ENCODE data around the gene KRT77.

KRT77 gene

DNA sequence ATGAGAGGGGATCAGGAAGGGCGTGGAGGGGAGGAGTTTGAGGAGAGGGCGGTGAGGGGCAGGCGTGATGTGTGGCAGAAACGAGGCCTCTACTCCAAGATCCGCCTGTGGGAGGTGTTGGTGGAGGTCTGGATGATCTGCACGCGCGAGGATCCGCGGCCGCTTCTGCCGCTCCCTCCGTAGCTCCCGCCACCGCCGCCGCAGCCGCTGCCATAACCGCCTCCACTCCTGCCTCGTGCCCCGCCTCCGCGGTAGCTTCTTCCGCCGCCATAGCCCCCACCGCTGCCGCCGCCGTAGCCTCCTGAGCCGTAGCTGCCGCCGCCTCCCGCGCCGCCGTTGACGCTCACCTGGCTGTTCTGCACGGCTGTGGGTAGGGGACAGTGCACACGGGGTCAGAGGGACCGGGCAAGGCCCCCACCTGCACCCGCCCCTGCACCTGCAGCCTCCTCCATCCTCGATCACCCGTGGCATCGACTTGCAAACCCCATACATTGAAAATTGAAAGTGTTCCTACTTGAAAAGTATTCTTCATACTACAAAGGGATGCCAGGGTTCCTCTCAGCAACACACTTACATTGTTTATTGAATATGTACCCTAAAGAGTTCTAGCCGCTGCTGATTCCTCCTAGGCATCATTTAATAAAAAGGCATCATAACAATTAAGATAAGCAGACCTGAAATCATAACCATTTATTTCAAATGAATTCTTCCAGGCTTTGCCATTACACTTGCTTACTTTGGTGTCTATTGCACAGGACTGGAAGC, 12.1 kb downstream of the KRT77 start:
- DNase-seq = peak in 1 of 2 experiments; percentile 14

DNA sequence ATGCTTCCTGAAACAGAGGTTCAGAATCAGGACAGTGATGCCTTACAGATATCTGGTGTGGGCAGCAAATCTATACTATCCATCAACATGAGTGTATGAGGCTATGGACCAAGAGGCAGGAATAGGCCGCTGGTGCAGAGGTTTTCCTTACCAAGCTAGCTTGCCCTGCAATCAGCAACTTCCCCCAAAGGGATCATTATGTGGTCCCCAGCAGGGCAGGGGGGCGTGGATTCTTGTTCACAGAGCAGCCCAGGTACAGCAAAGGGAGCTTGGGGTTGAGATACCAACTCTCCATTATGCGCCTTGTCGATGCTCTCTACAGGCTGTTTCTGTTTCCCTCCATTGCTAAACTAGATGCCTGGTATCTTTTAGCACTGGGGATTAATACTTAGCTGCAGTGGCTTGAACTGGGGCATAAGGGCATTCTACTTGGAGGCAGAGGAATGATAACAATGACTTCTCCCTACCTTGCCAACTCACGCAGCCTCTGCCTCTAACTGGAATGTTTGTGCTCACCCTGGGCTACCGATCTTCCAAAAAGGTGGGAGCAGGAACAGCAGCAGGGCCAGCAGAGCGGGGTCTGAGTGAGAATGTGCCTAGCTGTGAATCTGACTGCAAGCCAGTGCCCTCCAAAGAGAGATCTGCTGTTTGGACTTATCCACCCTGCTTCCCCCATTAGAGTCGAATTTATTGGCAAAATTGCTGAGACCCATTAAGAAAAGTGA, 12.8 kb downstream of the KRT77 start:
- no peak for DNase-seq

DNA sequence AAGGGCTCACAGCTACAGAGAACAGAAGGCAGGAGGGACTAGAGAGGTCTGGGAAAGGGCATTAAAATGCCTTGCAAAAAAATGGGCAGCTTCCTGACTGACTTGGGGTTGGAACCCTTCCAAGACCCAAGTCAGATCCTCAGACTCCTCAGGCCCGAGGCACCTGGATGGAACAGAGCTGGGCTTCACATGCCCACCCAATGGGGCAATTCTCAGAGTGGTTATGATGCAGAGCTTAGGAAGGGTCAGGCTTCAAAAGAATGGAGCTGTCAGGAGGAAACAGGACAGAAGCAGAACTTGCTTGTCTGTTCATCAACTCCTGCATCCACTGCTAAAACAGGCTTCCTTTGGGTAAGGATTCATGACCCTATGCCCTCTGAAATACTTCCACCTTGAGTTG, 13.4 kb downstream of the KRT77 start:
- DNase-seq = no peak

DNA sequence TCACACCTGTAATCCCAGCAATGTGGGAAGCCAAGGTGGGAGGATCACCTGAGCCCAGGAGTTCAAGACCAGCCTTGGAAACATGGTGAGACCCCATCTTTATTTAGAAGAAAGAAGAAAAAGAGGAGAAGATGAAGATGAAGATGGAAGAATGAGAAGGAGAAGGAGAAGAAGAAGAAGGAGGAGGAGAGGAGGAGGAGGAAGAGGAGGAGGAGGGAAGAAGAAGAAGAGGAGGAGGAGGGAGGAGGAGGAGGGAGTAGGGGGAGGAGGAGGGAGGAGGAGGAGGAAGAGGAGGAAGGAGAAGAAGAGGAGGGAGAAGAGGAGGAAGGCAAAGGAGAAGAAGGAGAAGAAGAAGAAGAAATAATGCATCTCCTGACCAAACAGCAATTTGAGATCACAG, 14.1 kb downstream of the KRT77 start:
- DNase-seq = no peak

DNA sequence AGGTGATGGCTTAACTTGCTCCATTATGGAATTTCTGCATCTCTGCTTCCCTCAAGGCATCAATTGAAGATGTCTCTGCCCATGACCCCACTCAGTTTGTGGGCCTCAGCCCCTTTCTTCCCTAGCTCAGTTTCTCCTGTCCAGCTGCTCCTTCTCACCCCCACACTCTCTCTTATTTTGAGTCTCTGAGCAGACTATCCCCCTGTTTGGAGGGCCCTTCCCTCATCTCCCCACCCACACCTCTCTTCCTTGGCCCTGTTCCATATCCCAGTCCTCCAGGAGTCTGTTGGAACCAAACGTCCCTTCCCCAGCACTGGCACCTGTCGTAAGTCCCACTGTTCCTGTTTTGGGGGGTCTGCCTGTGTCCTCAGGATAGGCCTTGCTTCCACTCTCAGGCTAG, 14.8 kb downstream of the KRT77 start:
- no peak for DNase-seq

DNA sequence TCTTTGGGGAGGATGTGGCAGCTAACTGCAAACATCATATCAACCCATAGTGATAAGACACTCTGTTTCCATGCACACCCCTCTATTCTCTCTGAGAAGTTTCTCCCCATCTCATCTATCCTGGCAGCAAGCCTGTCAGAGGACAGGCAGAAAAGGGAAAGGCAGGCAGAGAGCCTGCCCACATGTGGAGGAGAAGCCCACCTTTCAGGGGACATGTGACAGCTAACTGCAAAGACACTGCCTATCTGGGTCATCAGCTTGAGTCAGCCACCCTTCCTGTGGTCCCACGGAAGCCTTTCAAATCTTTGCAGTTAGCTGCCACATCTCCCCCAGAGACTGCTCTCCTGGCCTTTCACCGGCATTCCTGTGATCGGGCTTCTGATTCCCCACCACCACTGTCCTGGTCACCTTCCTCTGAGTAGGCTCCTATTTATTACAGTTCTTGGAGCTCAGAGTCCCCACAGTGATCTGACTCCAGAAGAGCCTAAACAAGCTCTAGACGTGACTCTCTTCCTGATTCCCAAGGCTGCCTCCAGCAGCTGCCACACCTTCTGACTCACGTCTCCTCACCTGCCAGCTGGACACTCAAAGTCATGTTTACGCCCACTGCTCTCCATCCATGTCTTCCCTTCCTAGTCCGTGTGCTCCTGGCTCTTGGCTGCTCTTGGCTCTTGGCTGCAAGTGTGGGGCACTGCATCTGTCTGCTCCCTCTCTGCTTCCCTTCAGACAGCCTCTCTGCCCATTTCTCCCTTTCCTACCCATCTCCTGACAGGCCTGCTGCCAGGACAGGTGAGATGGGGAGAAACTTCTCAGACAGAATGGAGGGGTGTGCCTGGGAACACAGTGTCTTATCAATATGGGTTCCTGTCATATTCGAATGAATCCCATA, 15.6 kb downstream of the KRT77 start:
- peak in 1 of 2 experiments; percentile 18 for DNase-seq

DNA sequence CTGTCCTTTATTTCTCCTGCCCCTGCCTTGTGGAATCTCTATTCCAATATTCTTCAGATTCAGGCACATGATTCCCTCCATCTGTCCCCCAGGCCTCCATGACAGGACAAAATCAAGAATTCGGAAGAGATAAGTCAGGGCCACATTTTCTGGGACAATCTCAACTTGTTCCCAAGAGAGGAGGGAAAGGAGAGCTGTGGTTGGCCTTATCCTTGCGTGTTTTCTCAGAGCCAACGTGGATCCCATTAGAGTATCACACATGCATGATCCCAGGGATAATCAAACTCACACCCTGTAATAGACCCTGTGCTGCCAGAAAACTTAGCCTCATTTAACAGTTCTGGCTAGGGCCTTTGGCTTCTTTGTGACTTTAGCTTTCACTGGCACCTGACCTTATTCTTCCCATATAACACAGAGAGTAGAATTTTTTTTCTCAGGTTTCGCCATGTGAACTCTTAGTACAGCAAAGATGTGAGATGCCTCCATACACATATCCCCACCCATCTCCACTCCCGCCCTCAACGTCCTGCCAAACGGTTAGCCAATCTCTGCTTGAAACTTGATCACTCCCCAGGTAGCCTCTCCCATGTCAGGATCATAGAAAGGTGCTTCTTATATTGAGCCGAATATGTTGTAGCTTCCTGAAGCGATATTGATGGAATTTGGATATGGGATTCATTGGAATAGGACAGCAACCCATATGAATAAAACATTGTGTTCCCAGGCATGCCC, 16.4 kb downstream of the KRT77 start:
- no peak for DNase-seq

DNA sequence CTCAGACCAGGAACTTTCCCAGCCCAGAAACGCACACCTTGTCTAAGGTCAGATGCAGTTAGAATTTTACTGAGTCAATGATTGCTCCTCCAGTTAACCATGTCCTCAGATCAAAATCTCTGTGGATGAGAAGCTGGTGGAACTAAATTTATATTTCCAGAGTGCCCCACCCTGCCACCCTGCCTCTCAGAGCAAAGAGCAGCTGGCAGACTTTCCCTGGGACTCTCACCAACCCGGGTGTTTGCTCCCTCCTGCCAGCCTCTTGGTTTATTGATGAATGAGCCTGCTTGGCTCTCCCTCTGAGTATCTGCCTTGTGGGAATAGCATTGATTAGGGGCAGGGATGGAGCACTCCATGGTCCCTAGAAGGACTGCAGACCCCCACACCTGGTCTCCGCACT, 17.3 kb downstream of the KRT77 start:
- no peak for DNase-seq

DNA sequence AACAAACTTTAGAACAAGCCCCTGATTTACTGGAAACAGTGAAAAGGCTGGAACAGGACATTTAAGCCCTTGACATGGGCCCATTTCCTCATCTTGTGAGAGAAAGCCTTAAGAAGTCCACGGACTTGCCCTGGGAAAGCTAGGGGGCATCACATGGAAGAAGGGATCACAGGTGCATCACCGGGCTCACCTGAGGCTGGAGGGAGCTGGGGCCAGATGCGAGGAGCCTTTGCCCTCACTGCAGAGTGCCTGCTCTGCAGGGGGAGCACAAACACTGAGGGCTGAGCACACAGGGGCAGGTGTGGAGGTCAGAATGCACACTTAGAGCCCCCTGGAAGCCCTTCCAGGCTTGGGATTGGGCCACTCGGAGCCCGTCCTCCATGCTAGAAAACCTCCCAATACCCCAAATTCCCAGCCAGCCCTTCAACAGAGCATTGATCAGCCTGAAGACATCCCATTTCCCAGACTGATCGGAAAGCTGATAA, 17.9 kb downstream of the KRT77 start:
- DNase-seq = no peak

DNA sequence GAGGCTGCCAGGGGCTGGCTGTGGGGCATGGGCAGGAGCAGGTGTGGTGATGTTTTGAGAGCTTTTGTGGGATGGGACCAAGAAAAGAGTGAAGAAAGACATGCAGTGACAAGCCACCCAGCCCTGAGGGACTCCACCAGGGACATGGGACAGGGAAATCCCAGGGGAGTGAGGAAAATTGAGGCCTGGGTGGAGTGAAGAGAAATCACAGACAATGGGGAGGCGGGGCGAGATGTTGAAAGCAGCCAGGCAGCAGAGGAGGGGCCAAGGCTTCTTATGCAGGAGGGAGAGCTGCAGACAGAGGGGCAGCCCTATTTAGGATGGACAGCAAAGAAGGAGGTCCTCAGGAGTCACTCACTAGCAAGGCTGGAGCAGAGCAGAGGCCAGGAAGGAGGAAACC, 18.9 kb downstream of the KRT77 start:
- DNase-seq = no peak

DNA sequence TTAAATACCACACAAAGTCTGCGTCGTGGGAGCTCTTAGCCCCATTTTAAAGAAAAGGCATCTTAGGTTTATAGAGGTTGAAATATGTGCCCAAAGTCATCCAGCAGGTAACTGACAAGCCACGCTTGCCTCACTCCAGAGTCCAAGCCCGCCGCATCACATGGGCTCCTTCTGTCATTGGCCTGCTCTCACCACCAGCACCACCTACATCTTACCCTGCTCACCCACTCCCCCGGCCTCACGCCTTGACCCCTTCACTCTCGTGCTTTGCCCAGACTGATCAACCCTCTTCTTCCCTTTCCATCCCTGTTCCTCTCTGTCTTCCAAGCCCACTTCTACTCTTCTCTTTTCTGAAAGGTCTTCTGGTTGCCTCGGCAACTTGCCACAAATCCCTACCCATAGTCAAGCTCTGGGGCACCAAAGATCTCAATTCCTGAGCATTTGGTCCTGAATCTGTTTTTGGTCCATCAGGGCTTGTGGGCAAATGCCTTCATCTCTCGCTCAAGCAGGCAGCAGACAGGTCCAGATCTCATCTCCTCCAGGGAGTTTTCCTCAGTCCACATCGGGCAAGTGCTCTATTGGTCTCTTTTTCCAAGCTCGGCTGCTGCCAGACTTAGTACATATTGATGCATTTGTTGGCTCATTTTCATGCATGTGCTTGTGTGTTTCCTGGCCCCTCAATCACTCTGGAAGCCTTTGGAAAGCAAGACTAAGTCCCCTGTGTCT, 19.6 kb downstream of the KRT77 start:
- DNase-seq = no peak

DNA sequence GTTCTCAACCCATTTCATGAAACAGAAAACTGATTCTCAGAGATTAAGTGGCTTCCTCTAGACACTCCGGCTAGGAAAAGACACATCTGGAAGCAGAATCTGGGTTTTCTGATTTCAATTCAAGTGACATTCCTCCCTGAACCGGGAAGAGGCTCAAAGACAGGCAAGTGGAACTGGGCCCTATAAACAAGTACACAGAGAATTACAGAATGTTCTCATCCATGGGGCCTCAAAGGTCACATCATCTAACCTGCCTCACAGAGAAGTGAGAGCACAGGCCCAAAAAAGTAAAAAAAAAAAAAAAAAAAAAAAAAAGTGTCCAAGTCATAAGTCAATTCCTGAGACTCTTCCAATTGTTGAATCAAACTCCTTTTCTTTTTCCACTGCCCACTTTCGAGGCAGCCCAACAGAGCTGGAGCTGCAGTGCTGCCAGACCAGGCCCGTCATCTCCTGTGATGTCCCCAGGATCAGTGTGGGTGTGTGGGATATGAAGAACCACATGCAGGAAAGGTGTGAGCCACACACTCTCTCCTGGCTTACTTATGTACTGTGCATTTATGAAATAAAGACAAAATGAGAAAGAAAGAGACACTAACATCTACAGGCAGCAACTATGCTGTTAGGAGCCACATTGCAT, 20.3 kb downstream of the KRT77 start:
- DNase-seq = no peak

DNA sequence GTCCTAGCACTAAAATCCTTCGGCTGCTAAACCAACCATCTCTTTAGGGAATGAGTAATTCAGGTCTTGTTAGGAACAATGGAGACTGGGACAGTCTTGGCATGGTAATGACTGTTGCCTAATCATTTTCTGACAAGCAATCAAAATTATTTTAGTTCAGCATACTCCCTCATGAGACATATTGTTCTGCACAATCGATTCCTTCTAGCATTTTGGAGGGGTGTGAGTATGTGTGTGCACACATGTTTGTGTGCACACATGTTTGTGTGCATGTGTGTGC, 21.0 kb downstream of the KRT77 start:
- DNase-seq = no peak

DNA sequence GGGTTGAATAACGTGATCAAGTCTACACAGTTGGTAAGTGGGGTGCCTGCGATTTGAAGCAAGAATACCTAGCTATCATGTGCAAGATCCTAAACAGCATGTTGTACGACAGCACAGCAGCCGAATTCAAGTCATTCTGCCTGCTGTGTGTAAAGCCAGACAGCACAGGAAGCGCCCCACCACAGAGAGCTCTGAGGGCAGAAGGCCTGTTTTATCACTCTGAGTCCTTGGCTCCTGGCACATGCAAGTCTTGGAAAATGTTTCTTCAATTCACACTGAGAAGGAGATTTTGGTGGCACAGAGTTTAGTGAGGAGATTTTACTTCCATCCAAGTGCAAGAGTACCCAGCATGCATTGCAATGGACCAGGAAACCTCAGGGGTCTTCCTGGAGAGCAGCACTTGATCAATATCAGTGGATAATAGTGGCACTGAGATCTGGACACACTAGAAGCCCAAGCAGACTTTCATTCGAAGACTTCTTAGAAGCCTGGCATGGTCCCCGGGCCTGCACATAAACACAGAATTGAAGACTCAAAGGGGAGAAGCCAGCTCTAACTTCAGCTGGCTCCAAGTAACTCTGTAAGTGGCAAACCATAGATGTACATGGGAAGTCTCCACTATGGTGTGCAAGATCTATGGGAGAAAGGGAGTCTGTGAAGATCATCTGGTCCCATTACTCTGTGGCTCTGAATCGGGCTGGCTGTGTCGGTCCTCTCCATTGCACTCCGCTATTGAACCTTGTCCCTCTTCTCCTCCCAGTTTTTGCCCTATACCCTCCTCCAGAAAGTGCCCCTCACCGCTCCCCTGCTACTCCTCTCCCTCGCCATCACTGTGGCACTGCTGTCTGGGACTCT, 21.6 kb downstream of the KRT77 start:
- no peak for DNase-seq

DNA sequence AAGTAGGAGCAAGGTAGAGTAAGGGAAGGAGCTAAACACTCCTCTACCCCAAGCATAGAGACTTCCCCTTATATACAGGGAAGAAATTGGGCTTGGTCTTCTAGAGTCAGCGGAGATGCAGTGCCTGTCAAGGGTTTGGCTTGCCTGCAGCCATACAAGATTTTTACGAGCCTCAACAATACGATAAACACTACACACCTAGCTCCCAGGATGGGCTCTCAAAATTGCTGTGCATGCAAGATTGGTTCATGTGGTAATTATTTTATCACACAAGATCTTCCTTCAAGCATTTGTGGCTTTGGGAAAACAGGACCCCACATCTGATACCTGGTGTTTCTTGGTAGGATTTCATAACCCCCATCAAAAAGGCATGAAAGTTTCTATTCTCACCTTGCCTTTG, 23.0 kb downstream of the KRT77 start, which contains the start of gene KRT1:
TSS of gene KRT1 (minus strand) at position 45 of the 400 bp plus-strand sequence. CDS start 59 bp downstream, outside the sequence.
- no peak for DNase-seq

DNA sequence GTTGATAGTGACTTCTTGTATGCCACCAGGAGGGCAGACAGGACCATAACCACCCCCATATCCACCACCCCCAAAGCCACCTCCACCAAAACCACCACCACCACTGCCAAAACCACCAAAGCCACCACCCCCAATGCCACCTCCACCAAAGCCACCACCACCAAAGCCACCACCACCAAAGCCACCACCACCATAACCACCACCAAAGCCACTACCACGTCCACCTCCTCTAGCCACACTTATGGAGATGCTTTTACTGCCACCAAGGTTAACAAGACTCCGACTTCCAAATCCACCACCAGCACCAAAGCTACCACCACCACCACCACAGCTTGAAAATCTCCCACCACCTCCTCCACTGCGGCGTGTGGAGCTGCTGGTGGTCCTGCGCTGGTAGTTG, 23.4 kb downstream of the KRT77 start:
- DNase-seq = no peak

DNA sequence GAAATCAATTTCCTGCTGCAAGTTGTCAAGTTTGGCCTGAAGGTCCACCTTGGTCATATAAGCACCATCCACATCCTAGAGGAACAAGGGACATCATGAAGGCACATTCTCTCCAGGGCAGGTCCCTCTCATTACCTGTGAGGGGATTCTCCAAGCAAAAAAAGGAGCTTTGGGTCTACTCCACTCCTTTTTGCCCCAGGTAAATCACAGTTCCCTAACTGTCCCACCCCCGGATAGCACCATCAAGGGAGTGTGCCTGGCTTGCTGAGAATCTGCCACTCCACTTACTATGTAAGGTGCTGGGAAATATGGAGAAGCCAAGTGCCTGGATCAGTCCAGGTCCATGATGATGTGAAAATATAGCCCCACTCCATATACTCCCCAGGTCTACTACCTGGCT, 25.7 kb downstream of the KRT77 start:
- no peak for DNase-seq

DNA sequence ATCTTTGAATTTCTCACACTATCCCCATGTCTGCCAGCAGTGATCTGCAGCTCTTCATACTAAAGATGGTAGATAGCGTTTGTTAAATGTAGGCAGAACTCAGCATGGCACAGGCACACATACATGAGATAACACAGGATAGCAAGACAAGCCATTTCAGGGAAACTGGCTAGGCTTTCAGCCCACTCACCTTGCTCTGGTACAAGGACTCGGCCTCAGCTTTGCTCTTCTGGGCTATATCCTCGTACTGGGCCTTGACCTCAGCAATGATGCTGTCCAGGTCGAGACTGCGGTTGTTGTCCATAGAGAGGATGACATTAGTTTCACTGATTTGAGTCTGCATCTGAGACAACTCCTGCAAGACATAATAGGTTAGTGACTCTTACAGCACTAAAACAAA, 26.2 kb downstream of the KRT77 start:
- DNase-seq = no peak

DNA sequence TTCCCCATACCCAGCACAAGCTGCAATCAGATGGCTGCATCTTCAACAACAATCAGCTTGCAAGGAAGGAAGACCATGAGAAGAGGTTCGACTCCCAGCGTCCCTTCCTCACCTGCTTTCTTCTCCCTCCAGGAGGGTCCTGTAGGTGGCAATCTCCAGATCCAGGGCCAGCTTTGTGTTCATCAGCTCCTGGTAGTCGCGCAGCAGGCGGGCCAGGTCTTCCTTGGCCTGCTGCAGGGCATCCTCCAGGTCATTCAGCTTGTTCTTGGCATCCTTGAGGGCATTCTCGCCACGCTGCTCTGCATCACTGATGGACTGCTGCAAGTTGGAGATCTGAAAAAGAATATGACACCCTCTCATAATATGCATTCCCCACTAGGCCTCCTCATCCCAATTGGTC, 27.2 kb downstream of the KRT77 start:
- DNase-seq = no peak

DNA sequence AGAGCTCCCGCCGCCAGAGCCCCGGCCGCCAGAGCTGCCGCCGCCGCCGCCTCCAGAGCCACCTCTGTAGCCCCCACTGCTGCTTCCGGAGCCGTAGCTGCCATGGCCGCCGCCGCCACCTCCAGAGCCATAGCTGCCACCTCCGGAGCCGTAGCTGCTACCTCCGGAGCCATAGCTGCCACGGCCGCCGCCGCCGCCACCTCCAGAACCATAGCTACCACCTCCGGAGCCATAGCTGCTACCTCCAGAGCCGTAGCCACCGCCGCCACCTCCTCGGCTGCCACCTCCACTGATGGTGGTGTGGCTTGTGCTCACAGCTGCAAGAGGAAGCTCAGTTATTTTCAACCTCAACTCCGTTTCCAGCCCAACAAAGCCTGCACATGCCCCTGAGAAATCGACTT, 28.0 kb downstream of the KRT77 start:
- DNase-seq = no peak

DNA sequence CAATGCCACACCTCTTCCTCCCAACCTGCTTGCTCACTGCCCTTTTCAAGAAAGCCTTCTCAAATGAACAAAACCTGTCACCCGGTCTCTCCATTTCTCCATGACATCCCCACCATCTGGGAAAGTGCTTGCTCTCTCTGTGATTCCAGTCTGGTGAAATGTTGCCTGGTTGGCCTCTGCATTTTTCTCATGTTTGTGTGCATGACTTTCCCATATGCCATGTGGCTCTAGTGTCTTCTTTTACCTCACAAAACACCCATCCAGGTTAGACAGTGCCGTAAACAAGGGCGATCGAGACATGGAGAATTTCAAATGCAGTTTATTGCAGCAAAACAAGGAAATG, 28.9 kb downstream of the KRT77 start:
- DNase-seq = no peak

All from NCI-H524 (cell line).